BLaER1 treated with 17β-estradiol and CSF1 and Interleukin-3, amounts not matched to agents 10 nM and 100 nM (cell line): ENCODE data around the gene TRPM2.
A peak's percentile ranks its signal among the peaks of the same experiment; 100 is the strongest.

Experiments used
- H3K27ac ChIP-seq, 11 experiments: shearing (Covaris generic); formaldehyde crosslinking; 2 replicates each; pipeline ENCODE4 v1.8.1; 2022
- H3K27me3 ChIP-seq, 11 experiments: shearing (Covaris generic); formaldehyde crosslinking; 2 replicates each; pipeline ENCODE4 v1.8.1; 2022
- H3K36me3 ChIP-seq, 11 experiments: shearing (Covaris generic); formaldehyde crosslinking; 2 replicates each; pipeline ENCODE4 v1.8.1; 2022
- H3K4me1 ChIP-seq, 10 experiments: shearing (Covaris generic); formaldehyde crosslinking; 2 replicates each; pipeline ENCODE4 v1.8.1; 2022
- H3K4me2 ChIP-seq, 11 experiments: shearing (Covaris generic); formaldehyde crosslinking; 2 replicates each; pipeline ENCODE4 v1.8.1; 2022
- H3K4me3 ChIP-seq, 10 experiments: shearing (Covaris generic); formaldehyde crosslinking; 2 replicates each; pipeline ENCODE4 v1.8.1; 2022
- H3K9ac ChIP-seq, 11 experiments: shearing (Covaris generic); formaldehyde crosslinking; 2 replicates each; pipeline ENCODE4 v1.8.1; 2022
- H3K9me3 ChIP-seq, 11 experiments: shearing (Covaris generic); formaldehyde crosslinking; replicated peaks in 1 of 11; 2 replicates each; pipeline ENCODE4 v1.8.1; 2022
- H4K20me1 ChIP-seq, 11 experiments: shearing (Covaris generic); formaldehyde crosslinking; 2 replicates each; pipeline ENCODE4 v1.8.1; 2022
- Cebpa-rat ChIP-seq, 11 experiments: shearing (Covaris generic); IDR thresholded peaks; 2 replicates each; pipeline ENCODE4 v1.8.1; 2022

Gene TRPM2

DNA sequence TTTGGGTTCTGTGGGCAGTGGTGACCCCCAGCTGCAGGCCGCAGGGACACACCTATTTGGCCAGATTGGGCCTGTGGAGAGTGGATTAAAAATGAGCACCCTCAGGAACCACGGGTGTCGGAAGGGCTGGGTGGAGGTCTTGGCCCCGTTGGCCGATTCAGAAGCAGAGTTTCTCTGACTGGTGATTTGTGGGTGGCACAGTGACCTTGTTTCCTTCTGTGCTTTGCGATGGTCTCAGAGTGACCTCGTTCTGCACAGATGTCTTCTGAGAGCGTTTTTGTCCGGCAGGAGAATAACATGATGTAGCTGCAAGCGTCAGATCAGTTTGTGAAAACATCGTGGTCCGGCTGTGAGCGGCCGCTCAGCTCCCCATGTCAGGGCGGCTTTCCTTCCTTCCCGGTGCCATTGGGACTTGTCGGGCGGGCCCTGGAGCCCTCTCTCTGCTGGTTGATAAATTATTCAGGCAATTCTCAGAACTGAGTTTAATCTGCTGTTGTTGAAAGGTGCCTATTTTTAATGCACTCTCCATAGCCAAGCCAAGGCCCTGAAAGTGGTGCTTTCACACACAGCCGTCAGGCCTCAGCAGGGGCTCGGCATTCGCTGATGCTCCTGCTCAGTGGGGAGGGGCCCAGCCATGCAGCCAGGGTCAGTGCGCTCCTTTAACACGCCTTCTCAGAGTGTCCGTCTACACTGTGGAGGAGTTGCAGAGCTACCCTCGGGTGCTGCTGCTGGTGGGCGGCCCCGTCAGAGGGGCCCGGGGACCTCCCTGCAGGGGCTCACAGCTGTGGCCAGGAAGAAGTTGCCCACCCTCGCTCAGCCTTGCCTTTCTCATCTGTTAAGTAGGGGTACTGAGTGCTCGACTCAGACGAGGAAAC lies 26.8 kb downstream of the TRPM2 start:
- Histone ChIP-seq H3K4me3 (peak overlapping the region in 1 of 10 experiments; percentile 32; a peak in 1 of 20 replicates), H3K27ac (peak overlapping the region in 1 of 11 experiments; percentile 28; a peak in 1 of 22 replicates), H3K9ac (no peak overlapping the region), H3K4me1 (peaks cover 23 to 34% (median 29%) of the 10 kb centered on the region in 10 experiments), H3K4me2 (no peak overlapping the region), H3K27me3 (no peaks in the 10 kb centered on the region), H3K9me3 (peaks cover 31 to 76% (median 55%) of the 10 kb centered on the region in 11 experiments), H3K36me3 (peaks cover 87 to 100% (median 98%) of the 10 kb centered on the region in 11 experiments), H4K20me1 (peaks cover 0 to 58% (median 39%) of the 10 kb centered on the region in 11 experiments; a peak in 15 of 22 replicates)
- TF ChIP-seq Cebpa-rat (IDR thresholded peaks at IDR 0.05): no peak

DNA sequence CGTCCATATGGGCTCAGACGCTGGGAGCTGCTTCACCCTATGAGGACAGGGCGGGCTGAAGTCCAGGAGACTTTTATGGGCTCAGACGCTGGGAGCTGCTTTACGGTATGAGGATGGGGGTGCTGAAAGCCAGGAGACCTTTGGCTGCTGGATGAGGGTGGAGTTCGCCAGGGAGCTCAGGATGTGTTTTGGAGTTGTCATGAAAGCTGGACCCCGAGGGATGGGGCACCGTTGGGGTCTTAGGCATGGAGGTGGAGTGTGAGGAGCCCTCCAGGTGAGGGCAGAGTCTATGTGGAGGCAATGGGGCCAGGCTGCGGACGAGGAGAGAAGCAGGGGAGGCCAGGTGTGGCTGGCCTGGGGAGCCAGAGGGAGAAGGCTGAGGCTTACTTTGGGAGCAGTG lies 27.5 kb downstream of the TRPM2 start:
- Histone ChIP-seq H3K9me3 (peaks cover 37 to 79% (median 62%) of the 10 kb centered on the region in 11 experiments), H3K4me2 (no peak overlapping the region), H3K36me3 (peaks cover 88 to 100% (median 99%) of the 10 kb centered on the region in 11 experiments), H3K4me1 (peaks cover 16 to 27% (median 23%) of the 10 kb centered on the region in 10 experiments), H3K27ac (no peak overlapping the region), H3K4me3 (peak overlapping the region in 1 of 10 experiments; percentile 32; a peak in 1 of 20 replicates), H3K9ac (no peak overlapping the region), H4K20me1 (peaks cover 0 to 58% (median 39%) of the 10 kb centered on the region in 11 experiments; a peak in 15 of 22 replicates), H3K27me3 (no peaks in the 10 kb centered on the region)
- no peak for TF ChIP-seq Cebpa-rat (IDR thresholded peaks at IDR 0.05)

DNA sequence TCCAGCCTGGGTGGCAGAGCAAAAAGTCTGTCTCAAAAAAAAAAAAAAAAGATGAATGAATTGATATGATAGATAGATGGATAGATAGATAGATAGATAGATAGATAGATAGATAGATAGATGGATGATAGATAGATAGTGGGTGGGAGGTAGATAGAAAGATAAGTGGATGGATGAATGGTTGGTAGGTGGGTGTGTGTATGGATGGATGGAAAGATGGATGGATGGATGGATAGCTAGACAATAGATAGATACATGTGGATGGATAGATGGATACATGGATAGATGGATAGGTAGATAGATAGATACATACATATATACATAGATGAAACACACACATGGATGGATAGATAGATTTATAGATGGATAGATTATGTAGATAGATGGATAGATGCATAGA lies 28.5 kb downstream of the TRPM2 start:
- Histone ChIP-seq H4K20me1 (peaks cover 0 to 54% (median 39%) of the 10 kb centered on the region in 11 experiments; a peak in 15 of 22 replicates), H3K27ac (no peak overlapping the region), H3K4me1 (peaks cover 6 to 18% (median 13%) of the 10 kb centered on the region in 10 experiments), H3K9me3 (peaks cover 47 to 89% (median 70%) of the 10 kb centered on the region in 11 experiments), H3K36me3 (peaks cover 92 to 100% (median 99%) of the 10 kb centered on the region in 11 experiments), H3K9ac (no peak overlapping the region), H3K27me3 (no peaks in the 10 kb centered on the region), H3K4me3 (no peak overlapping the region), H3K4me2 (no peak overlapping the region)
- no peak for TF ChIP-seq Cebpa-rat (IDR thresholded peaks at IDR 0.05)

DNA sequence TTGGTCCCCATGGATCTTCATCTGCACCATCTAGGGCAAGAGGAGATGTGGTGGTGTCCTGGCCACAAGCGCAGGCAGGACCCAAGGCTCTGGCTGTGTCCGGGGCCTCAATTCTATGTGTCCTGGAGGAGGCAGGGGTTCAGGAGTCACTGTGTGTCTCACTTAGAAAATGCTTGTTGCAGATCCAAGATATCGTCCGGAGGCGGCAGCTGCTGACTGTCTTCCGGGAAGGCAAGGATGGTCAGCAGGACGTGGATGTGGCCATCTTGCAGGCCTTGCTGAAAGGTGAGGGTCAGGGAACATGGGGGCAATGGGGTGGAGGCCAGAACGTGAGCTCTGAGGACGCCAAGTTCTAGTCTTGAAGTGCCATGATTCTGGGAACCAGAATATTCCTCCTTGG lies 29.1 kb downstream of the TRPM2 start:
- no peak overlapping the region for H3K27ac ChIP-seq
- no peaks in the 10 kb centered on the region for H3K27me3 ChIP-seq
- peaks cover 0 to 47% (median 33%) of the 10 kb centered on the region in 11 experiments; a peak in 15 of 22 replicates for H4K20me1 ChIP-seq
- no peak overlapping the region for H3K9ac ChIP-seq
- H3K4me1 ChIP-seq: peaks cover 0 to 11% (median 6%) of the 10 kb centered on the region in 10 experiments; a peak in 17 of 20 replicates
- peaks cover 94 to 100% (median 98%) of the 10 kb centered on the region in 11 experiments for H3K36me3 ChIP-seq
- H3K9me3 ChIP-seq: peaks cover 50 to 91% (median 72%) of the 10 kb centered on the region in 11 experiments
- H3K4me3 ChIP-seq: 0 out of 20 replicates have a peak overlapping the region, but pooled peaks of 1 of the 10 experiments have one; percentile 1
- no peak overlapping the region for H3K4me2 ChIP-seq
- no peak for TF ChIP-seq Cebpa-rat (IDR thresholded peaks at IDR 0.05)

DNA sequence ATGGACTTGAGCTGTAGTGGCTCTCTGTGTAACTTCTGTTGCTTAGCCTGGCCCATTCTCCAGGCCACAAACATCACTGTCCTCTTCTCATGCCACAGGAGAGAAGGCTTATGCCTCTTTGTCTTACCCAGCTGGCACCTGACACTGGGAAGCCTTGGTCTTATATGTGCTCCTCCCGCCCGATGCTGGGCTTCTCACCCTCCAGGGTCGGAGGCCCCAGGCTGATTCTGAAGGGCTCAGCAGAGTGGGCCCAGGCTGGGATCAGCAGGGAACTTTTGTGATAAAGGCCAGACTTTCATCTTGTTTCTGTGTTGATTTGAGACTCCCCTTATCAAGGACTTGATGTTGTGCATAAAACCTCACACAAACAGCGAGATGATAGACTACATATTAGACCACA lies 29.8 kb downstream of the TRPM2 start:
- Histone ChIP-seq H3K36me3 (peaks cover 92 to 100% (median 98%) of the 10 kb centered on the region in 11 experiments), H3K27ac (no peak overlapping the region), H3K4me2 (no peak overlapping the region), H3K9me3 (peaks cover 50 to 87% (median 72%) of the 10 kb centered on the region in 11 experiments), H4K20me1 (peaks cover 0 to 40% (median 26%) of the 10 kb centered on the region in 11 experiments; a peak in 16 of 22 replicates), H3K9ac (no peak overlapping the region), H3K4me3 (peak overlapping the region in 1 of 10 experiments; percentile 1; a peak in 1 of 20 replicates), H3K4me1 (peaks cover 0 to 4% (median 0%) of the 10 kb centered on the region in 10 experiments; a peak in 4 of 20 replicates), H3K27me3 (no peaks in the 10 kb centered on the region)
- no peak for TF ChIP-seq Cebpa-rat (IDR thresholded peaks at IDR 0.05)

DNA sequence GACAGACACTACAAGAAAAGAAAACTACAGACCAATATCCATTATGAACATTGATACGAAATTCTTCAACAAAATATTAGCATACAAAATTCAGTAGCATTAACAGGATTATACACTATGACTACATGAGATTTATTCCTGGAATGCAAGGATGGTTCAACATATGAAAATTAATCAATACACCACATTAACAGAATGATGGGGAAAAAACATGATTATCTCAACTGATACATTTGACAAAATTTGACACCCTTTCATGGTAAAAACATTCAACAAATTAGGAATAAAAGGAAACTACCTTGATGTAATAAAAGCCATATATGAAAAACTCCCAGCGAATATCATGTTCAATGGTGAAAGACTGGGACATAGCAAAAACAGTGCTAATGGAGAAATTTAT lies 31.5 kb downstream of the TRPM2 start:
- H3K4me3 ChIP-seq: peak overlapping the region in 3 of 10 experiments; percentile 3 to 33 (median 30); a peak in 1 of 20 replicates
- H3K4me2 ChIP-seq: no peak overlapping the region
- no peak for TF ChIP-seq Cebpa-rat (IDR thresholded peaks at IDR 0.05)
- no peak overlapping the region for H3K9ac ChIP-seq
- H3K36me3 ChIP-seq: peaks cover 88 to 100% (median 98%) of the 10 kb centered on the region in 11 experiments
- peaks cover 0 to 26% (median 12%) of the 10 kb centered on the region in 11 experiments; a peak in 15 of 22 replicates for H4K20me1 ChIP-seq
- peaks cover 50 to 70% (median 65%) of the 10 kb centered on the region in 11 experiments for H3K9me3 ChIP-seq
- H3K27ac ChIP-seq: no peak overlapping the region
- no peaks in the 10 kb centered on the region for H3K27me3 ChIP-seq
- H3K4me1 ChIP-seq: peaks cover 0 to 1% (median 0%) of the 10 kb centered on the region in 10 experiments; a peak in 1 of 20 replicates

DNA sequence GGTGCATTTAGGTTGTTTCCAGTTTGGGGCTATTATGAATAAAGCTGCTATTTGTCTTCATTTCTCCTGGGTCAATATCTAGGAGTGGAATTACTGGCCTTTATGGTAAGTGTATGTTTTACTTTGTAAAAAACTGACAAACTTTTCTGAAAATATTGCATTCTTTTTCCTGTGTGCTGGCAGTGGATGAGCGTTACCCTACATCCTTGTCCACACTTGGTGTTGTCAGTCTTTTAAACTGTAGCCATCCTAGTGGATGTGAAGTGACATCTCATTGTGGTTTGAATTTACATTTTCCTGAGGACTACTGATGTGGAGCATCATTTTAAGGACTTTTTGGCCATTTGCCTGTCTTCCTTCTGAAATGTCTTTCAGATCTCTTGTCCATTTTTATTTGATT lies 35.9 kb downstream of the TRPM2 start:
- TF ChIP-seq Cebpa-rat (IDR thresholded peaks at IDR 0.05): no peak

DNA sequence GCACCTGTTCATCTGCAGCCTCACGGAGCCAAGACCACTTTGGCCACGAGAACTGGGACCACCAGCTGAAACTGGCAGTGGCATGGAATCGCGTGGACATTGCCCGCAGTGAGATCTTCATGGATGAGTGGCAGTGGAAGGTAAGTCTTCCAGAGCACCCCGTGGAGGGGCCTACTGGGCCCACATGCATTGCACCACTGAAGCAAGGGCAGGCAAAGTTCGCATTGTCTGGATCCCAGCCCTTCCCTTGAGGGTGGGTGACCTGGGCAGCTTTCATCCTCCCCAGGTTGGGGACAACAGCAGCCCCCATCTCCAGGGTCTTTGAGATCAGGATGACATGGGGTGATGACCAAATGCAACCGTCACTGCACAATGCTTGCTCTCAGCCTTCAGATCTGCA lies 37.5 kb downstream of the TRPM2 start:
- TF ChIP-seq Cebpa-rat (IDR thresholded peaks at IDR 0.05): no peak
- H3K36me3 ChIP-seq: peaks cover 83 to 97% (median 95%) of the 10 kb centered on the region in 11 experiments
- H3K9me3 ChIP-seq: peaks cover 5 to 15% (median 12%) of the 10 kb centered on the region in 11 experiments
- no peak overlapping the region for H3K9ac ChIP-seq
- H3K4me2 ChIP-seq: peak overlapping the region in 4 of 11 experiments; percentile 32 to 86 (median 58); a peak in 6 of 22 replicates
- H3K27me3 ChIP-seq: no peaks in the 10 kb centered on the region
- no peak overlapping the region for H3K4me3 ChIP-seq
- H4K20me1 ChIP-seq: peaks cover 0 to 71% (median 39%) of the 10 kb centered on the region in 11 experiments; a peak in 17 of 22 replicates
- peaks cover 5 to 28% (median 13%) of the 10 kb centered on the region in 10 experiments; a peak in 15 of 20 replicates for H3K4me1 ChIP-seq
- H3K27ac ChIP-seq: no peak overlapping the region

More for the DNA sequence above, 35.9 kb downstream of the TRPM2 start:
- Histone ChIP-seq H3K4me1 (peaks cover 5 to 28% (median 13%) of the 10 kb centered on the region in 10 experiments; a peak in 15 of 20 replicates), H3K4me3 (no peak overlapping the region), H3K36me3 (peaks cover 88 to 100% (median 100%) of the 10 kb centered on the region in 11 experiments), H3K27me3 (no peaks in the 10 kb centered on the region), H4K20me1 (peaks cover 0 to 57% (median 28%) of the 10 kb centered on the region in 11 experiments; a peak in 15 of 22 replicates), H3K9me3 (peaks cover 20 to 31% (median 27%) of the 10 kb centered on the region in 11 experiments), H3K9ac (no peak overlapping the region), H3K4me2 (no peak overlapping the region), H3K27ac (no peak overlapping the region)
